ENCODE measurements around the gene KCNH5.

- TF ChIP-seq CTCF (IDR thresholded peaks at IDR 0.05; ENCODE audit: low read length) (no peak), EZH2 (optimal IDR thresholded peaks at IDR 0.05; ENCODE audit: low read depth, low read length) (no peak), EZH2phosphoT487 (IDR thresholded peaks at IDR 0.05; ENCODE audit: low read length) (no peak)
Observed at GRCh38 chr14:62663456-62663821, 381.8 kb downstream of the KCNH5 start.

Data from MM.1S (cell line).